GM12878 (cell line): Measurements from ENCODE around the gene BPIFB4. TPM values are rescaled to one million over a fixed set of nuclear protein-coding genes. Genes with fewer than 3 reads are reported as not detected.

Source experiments
- ATAC-seq: fragments of 200-7000 bp; cut with Tn5 transposase; 3 replicates; pipeline ENCODE4 v1.9.1; 2020; ENCODE audit warnings: mild to moderate bottlenecking, moderate library complexity
- BruUV-seq: library from RNA; stranded (reverse); fragments of 400-500 nt; replicated peaks from 2 replicates; lab custom pipeline; 2021; lab: Mats Ljungman, UMichigan
- CTCF ChIA-PET: fragments of 300-600 bp; sonication (Branson Sonifier 250); formaldehyde crosslinking; extraction: SDS; loops from one replicate; lab custom pipeline; 2021; ENCODE audit warnings: inconsistent platforms; lab: Yijun Ruan, JAX
- POLR2A ChIA-PET: fragments of 350-600 bp; formaldehyde crosslinking; extraction: SDS; loops from one replicate; lab custom pipeline; 2021; ENCODE audit warnings: inconsistent platforms; lab: Charles Lee
- RAD21 ChIA-PET: fragments of 300-600 bp; sonication (Branson Sonifier 250); formaldehyde crosslinking; loops from one replicate; lab custom pipeline; 2023; ENCODE audit warnings: antibody characterized with exemption; ENCODE audit not compliant: unreplicated experiment; lab: Charles Lee
- SMC1A ChIA-PET: fragments of 300-600 bp; sonication (Branson Sonifier 250); formaldehyde crosslinking; loops from one replicate; lab custom pipeline; 2023; ENCODE audit not compliant: unreplicated experiment, uncharacterized antibody; lab: Charles Lee
- DNase-seq: peaks from one replicate; pipeline ENCODE4 v3.0.0-alpha.2; 2011; ENCODE audit warnings: low read depth, low spot score
- FAIRE-seq: peaks from 3 replicates; lab custom pipeline; 2011; peaks lifted over from hg19 to GRCh38; lab: Jason Lieb, UNC
- H2AFZ ChIP-seq: 2 replicates; pipeline ENCODE4 v1.6.0; 2011; ENCODE audit warnings: low read depth, low read length, control low read depth; ENCODE audit not compliant: control insufficient read depth
- H3K27ac ChIP-seq: 2 replicates; pipeline ENCODE4 v1.5.1; 2011; ENCODE audit warnings: control low read depth; ENCODE audit not compliant: control insufficient read depth, insufficient read depth
- H3K27me3 ChIP-seq, 2 experiments: replicated peaks in 1 of 2; 2 replicates each; pipeline versions ENCODE4 v1.6.0 to v1.6.1; 2011; ENCODE audit warnings: low read length in 1 of 2; ENCODE audit not compliant: control insufficient read depth in 2 of 2, insufficient read depth in 2 of 2
- H3K36me3 ChIP-seq, 2 experiments: 2 replicates each; pipeline ENCODE4 v1.5.1; 2011; ENCODE audit warnings: low read length in 1 of 2; ENCODE audit not compliant: control insufficient read depth in 2 of 2, insufficient read depth in 2 of 2
- H3K4me1 ChIP-seq: 2 replicates; pipeline ENCODE4 v1.6.1; 2011; ENCODE audit warnings: mild to moderate bottlenecking, low read length, moderate library complexity, mixed read lengths; ENCODE audit not compliant: control insufficient read depth, insufficient read depth
- H3K4me2 ChIP-seq: 2 replicates; pipeline ENCODE4 v1.6.0; 2011; ENCODE audit warnings: control low read depth; ENCODE audit not compliant: control insufficient read depth, insufficient read depth
- H3K4me3 ChIP-seq: fragments of 200-600 bp; sonication (generic); 2 replicates; pipeline ENCODE4 v1.5.1; 2016
- H3K79me2 ChIP-seq: 2 replicates; pipeline ENCODE4 v1.6.0; 2011; ENCODE audit warnings: low read length; ENCODE audit not compliant: control insufficient read depth, insufficient read depth
- H3K9ac ChIP-seq: 2 replicates; pipeline ENCODE4 v1.8.0; 2011; ENCODE audit warnings: low read length, control low read depth, mixed read lengths; ENCODE audit not compliant: control insufficient read depth, insufficient read depth
- H3K9me3 ChIP-seq: replicated peaks from 3 replicates; pipeline ENCODE4 v1.5.1; 2011; ENCODE audit warnings: mild to moderate bottlenecking, low read length; ENCODE audit not compliant: control insufficient read depth, insufficient read depth
- H4K20me1 ChIP-seq: 2 replicates; pipeline ENCODE4 v1.6.0; 2011; ENCODE audit not compliant: control insufficient read depth, insufficient read depth
- ATF7 ChIP-seq: fragments of 450-650 bp; IDR thresholded peaks from 2 replicates; pipeline ENCODE4 v1.6.1; 2016; ENCODE audit warnings: low read depth, mild to moderate bottlenecking
- NBN ChIP-seq: fragments of 450-650 bp; IDR thresholded peaks from 2 replicates; pipeline ENCODE4 v1.6.1; 2016
- NR2F1 ChIP-seq: fragments of 450-650 bp; conservative IDR thresholded peaks from 2 replicates; pipeline ENCODE4 v1.6.1; 2017; ENCODE audit warnings: mild to moderate bottlenecking
- SUPT20H ChIP-seq: IDR thresholded peaks from 2 replicates; pipeline ENCODE4 v1.6.1; 2011; ENCODE audit warnings: low read depth, mild to moderate bottlenecking, low read length, moderate library complexity, borderline replicate concordance; ENCODE audit not compliant: control insufficient read depth
- ZNF592 ChIP-seq: fragments of 450-650 bp; IDR thresholded peaks from 2 replicates; pipeline ENCODE4 v1.6.1; 2017; ENCODE audit warnings: mild to moderate bottlenecking, moderate library complexity
- WGBS: methylation state at CpG from one replicate; pipeline ENCODE4 v1.1.6; 2016; ENCODE audit warnings: low lambda C conversion rate; ENCODE audit not compliant: insufficient replicate concordance, insufficient coverage; ENCODE audit errors: missing lambda C conversion rate; 5-methylcytosine and 5-hydroxymethylcytosine counted together
- in situ Hi-C: fragments of 300-500 bp; cut with MboI; formaldehyde crosslinking; loops from 9 replicates; pipeline ENCODE4 v1.14.3; 2018; ENCODE audit warnings: mixed read lengths
- intact Hi-C: fragments of 100-400 bp; cut with micrococcal nuclease; formaldehyde crosslinking; loops from one replicate; pipeline ENCODE4 v1.14.2; 2022; ENCODE audit not compliant: unreplicated experiment
- polyA plus RNA-seq, 11 experiments: library from polyadenylated mRNA; depleted of rRNA in 4 of 11; unstranded in 6 of 11; stranded (reverse) in 5 of 11; fragments of >200 nt; fragmentation: Nextera tagmentation in 4 of 11; fragmentation: Illumina TruSeq in 1 of 11; extraction: Ambion mirVana in 4 of 11; extraction: Trizol in 1 of 11; gene quantifications; 1 replicate in 1 of 11; 2 replicates in 10 of 11; pipeline versions ENCODE4 v1.2.1 to v1.2.3, GENCODE V29; 2011 to 2016; ENCODE audit warnings: inconsistent platforms in 2 of 11, missing spikeins in 2 of 11, low read depth in 1 of 11
- total RNA-seq, 4 experiments: library from RNA; depleted of rRNA in 3 of 4; stranded (reverse); fragments of >200 nt in 3 of 4; fragmentation: Illumina TruSeq in 1 of 4; extraction: Trizol in 1 of 4; gene quantifications; 2 replicates each; pipeline versions ENCODE4 v1.2.1 to v1.2.3, GENCODE V29; 2013 to 2021
- TF ChIP-seq, protein P1 (sequence below): fragments of 150-350 bp; IDR thresholded peaks from 2 replicates; pipeline ENCODE4 v1.6.1; 2016; ENCODE audit warnings: low read depth, low read length

Gene BPIFB4
- total and polyA plus RNA-seq, 10 of the 15 experiments (the other 5 are each of a cell fraction or from before 2014, with no cell fraction given), result 0.12 TPM; not detected in 9

GRCh38 chr20:33071198-33071597, 8.2 kb upstream of the BPIFB4 start:
- no peak overlapping the region for H3K4me2 ChIP-seq
- no peaks in the 10 kb centered on the region for H3K79me2 ChIP-seq
- ChIA-PET SMC1A (no interaction called here), RAD21 (no interaction called here), CTCF (no interaction called here), POLR2A (interaction anchor here (0.5 kb wide), 1 partner anchor 13 kb away, joined by 3 read pairs; no protein-coding TSS in a partner anchor)
- in situ Hi-C loops, result no loop called here
- H3K4me1 ChIP-seq, result no peaks in the 10 kb centered on the region
- H3K27ac ChIP-seq, result no peak overlapping the region
- no TSS peak for BruUV-seq
- H3K4me3 ChIP-seq, result no peak overlapping the region
- ATAC-seq (no peak), FAIRE-seq (no peak), DNase-seq (no peak)
- H3K36me3 ChIP-seq, result no peaks in the 10 kb centered on the region
- intact Hi-C loops, result no loop called here
- WGBS, result 42% methylated on average over 5 of the region's 5 CpGs
- H3K9me3 ChIP-seq, result no peaks in the 10 kb centered on the region
- H3K27me3 ChIP-seq, result no peaks in the 10 kb centered on the region; a peak in 1 of 4 replicates
- H3K9ac ChIP-seq, result no peak overlapping the region
- no peak overlapping the region for H2AFZ ChIP-seq
- TF ChIP-seq ATF7, result no peak
- no peak for TF ChIP-seq SUPT20H
- TF ChIP-seq NBN, result no peak
- no peak for TF ChIP-seq NR2F1
- TF ChIP-seq ZNF592, result no peak
- TF ChIP-seq, protein P1, sequence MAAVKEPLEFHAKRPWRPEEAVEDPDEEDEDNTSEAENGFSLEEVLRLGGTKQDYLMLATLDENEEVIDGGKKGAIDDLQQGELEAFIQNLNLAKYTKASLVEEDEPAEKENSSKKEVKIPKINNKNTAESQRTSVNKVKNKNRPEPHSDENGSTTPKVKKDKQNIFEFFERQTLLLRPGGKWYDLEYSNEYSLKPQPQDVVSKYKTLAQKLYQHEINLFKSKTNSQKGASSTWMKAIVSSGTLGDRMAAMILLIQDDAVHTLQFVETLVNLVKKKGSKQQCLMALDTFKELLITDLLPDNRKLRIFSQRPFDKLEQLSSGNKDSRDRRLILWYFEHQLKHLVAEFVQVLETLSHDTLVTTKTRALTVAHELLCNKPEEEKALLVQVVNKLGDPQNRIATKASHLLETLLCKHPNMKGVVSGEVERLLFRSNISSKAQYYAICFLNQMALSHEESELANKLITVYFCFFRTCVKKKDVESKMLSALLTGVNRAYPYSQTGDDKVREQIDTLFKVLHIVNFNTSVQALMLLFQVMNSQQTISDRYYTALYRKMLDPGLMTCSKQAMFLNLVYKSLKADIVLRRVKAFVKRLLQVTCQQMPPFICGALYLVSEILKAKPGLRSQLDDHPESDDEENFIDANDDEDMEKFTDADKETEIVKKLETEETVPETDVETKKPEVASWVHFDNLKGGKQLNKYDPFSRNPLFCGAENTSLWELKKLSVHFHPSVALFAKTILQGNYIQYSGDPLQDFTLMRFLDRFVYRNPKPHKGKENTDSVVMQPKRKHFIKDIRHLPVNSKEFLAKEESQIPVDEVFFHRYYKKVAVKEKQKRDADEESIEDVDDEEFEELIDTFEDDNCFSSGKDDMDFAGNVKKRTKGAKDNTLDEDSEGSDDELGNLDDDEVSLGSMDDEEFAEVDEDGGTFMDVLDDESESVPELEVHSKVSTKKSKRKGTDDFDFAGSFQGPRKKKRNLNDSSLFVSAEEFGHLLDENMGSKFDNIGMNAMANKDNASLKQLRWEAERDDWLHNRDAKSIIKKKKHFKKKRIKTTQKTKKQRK, result no peak
- H4K20me1 ChIP-seq, result no peaks in the 10 kb centered on the region
